Bronchial epithelial cell (primary cell): ENCODE results near the gene YIPF2. TPM values are rescaled to one million over a fixed set of nuclear protein-coding genes. Genes with fewer than 3 reads are reported as not detected.
A peak's percentile ranks its signal among the peaks of the same experiment; 100 is the strongest.

Experiments
- DNase-seq: peaks from one replicate; pipeline ENCODE4 v3.0.0-alpha.2; 2010; ENCODE audit warnings: low read depth
- FAIRE-seq: peaks from 2 replicates; lab custom pipeline; 2011; peaks lifted over from hg19 to GRCh38; lab: Jason Lieb, UNC
- H3K27me3 ChIP-seq: 2 replicates; pipeline ENCODE4 v1.5.1; 2011; ENCODE audit warnings: low read length; ENCODE audit not compliant: control insufficient read depth, insufficient read depth
- H3K36me3 ChIP-seq: 2 replicates; pipeline ENCODE4 v1.5.1; 2011; ENCODE audit warnings: low read length; ENCODE audit not compliant: control insufficient read depth, insufficient read depth
- H3K4me3 ChIP-seq: 2 replicates; pipeline ENCODE4 v1.5.1; 2011; ENCODE audit warnings: mild to moderate bottlenecking, low read depth, low read length, control low read depth
- CTCF ChIP-seq: IDR thresholded peaks from 2 replicates; pipeline ENCODE4 v1.5.1; 2011; ENCODE audit warnings: mild to moderate bottlenecking, moderate library complexity, low read length, control low read depth, inconsistent platforms; ENCODE audit not compliant: insufficient read depth, severe bottlenecking
- total RNA-seq: library from RNA; depleted of rRNA; stranded (reverse); fragments of >200 nt; gene quantifications from 2 replicates; pipeline ENCODE4 v1.2.1, GENCODE V29; 2014

YIPF2 gene
- total RNA-seq, 1 donor from 2014 or later, result 144 TPM

GRCh38 chr19:10895920-10896319 is 32.5 kb downstream of the YIPF2 start:
- no peak for FAIRE-seq
- Histone ChIP-seq H3K27me3 (no peaks in the 10 kb centered on the region), H3K4me3 (no peak overlapping the region), H3K36me3 (peaks cover 4% of the 10 kb centered on the region)
- no peak for DNase-seq
- peak; percentile 7 for TF ChIP-seq CTCF

GRCh38 chr19:10895363-10895762 is 33.1 kb downstream of the YIPF2 start:
- TF ChIP-seq CTCF, result no peak
- FAIRE-seq (no peak), DNase-seq (no peak)
- Histone ChIP-seq H3K36me3 (peaks cover 4% of the 10 kb centered on the region), H3K4me3 (no peak overlapping the region), H3K27me3 (no peaks in the 10 kb centered on the region)

DNA sequence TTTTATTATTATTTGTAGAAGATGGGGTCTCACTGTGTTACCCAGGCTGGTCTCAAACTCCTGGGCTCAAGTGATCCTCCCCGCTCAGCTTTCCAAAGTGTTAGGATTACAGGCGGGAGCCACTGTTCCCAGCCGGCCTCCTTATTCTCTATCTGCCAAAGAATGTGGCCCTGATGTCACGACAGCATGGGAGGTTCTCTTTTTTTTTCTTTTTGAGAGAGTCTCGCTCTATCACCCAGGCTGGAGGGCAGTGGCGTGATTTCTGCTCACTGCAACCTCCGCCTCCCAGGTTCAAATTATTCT is 33.6 kb downstream of the YIPF2 start:
- FAIRE-seq (no peak), DNase-seq (no peak)
- no peaks in the 10 kb centered on the region for H3K27me3 ChIP-seq
- H3K4me3 ChIP-seq, result no peak overlapping the region
- TF ChIP-seq CTCF, result no peak
- H3K36me3 ChIP-seq, result peaks cover 4% of the 10 kb centered on the region

GRCh38 chr19:10892256-10892655 is 36.2 kb downstream of the YIPF2 start:
- H3K27me3 ChIP-seq, result no peaks in the 10 kb centered on the region
- TF ChIP-seq CTCF, result no peak
- FAIRE-seq (no peak), DNase-seq (no peak)
- H3K4me3 ChIP-seq, result no peak overlapping the region
- peaks cover 4% of the 10 kb centered on the region for H3K36me3 ChIP-seq

GRCh38 chr19:10891405-10892086 is 36.9 kb downstream of the YIPF2 start:
- H3K4me3 ChIP-seq, result peak overlapping the region; percentile 6
- no peak for TF ChIP-seq CTCF
- peaks cover 4% of the 10 kb centered on the region for H3K36me3 ChIP-seq
- H3K27me3 ChIP-seq, result no peaks in the 10 kb centered on the region
- FAIRE-seq, result peak; percentile 99
- peak; percentile 92 for DNase-seq

- no peak for TF ChIP-seq CTCF
- Histone ChIP-seq H3K4me3 (no peak overlapping the region), H3K36me3 (peaks cover 4% of the 10 kb centered on the region), H3K27me3 (no peaks in the 10 kb centered on the region)
- FAIRE-seq (no peak), DNase-seq (no peak)
Measured at GRCh38 chr19:10889880-10890279, 38.6 kb downstream of the YIPF2 start.
